Psoas muscle (tissue), 8 donors: ENCODE measurements around the gene ABLIM2. TPM values are rescaled to one million over a fixed set of nuclear protein-coding genes. Genes with fewer than 3 reads are reported as not detected.
A peak's percentile ranks its signal among the peaks of the same experiment; 100 is the strongest.

Source experiments
- ATAC-seq, 4 donors: fragments of 200-7000 bp; cut with Tn5 transposase; one replicate each; pipeline ENCODE4 v1.9.1; 2020; ENCODE audit warnings: moderate library complexity in 3 of 4, mild to moderate bottlenecking in 2 of 4
- DNase-seq, 2 donors: peaks; one replicate each; pipeline ENCODE4 v3.0.0-alpha.2; 2020
- H3K27ac ChIP-seq: fragments of 200-600 bp; one replicate; pipeline ENCODE4 v1.8.0; 2022
- H3K27me3 ChIP-seq, 3 donors: fragments of 200-600 bp in 1 of 3; one replicate each; pipeline versions ENCODE4 v1.6.1 to v1.8.0; 2013 to 2022; ENCODE audit warnings: low read length in 2 of 3, mild to moderate bottlenecking in 2 of 3, moderate library complexity in 1 of 3; ENCODE audit not compliant: insufficient read depth in 3 of 3
- H3K36me3 ChIP-seq, 2 donors: fragments of 200-600 bp in 1 of 2; one replicate each; pipeline versions ENCODE4 v1.6.1 to v1.8.0; 2013 to 2022; ENCODE audit warnings: low read depth in 1 of 2, mild to moderate bottlenecking in 1 of 2, moderate library complexity in 1 of 2; ENCODE audit not compliant: insufficient read depth in 1 of 2
- H3K4me1 ChIP-seq: fragments of 200-600 bp; one replicate; pipeline ENCODE4 v1.8.0; 2022
- H3K4me3 ChIP-seq: fragments of 200-600 bp; one replicate; pipeline ENCODE4 v1.8.0; 2022; ENCODE audit warnings: mild to moderate bottlenecking
- H3K9me3 ChIP-seq: fragments of 200-600 bp; one replicate; pipeline ENCODE4 v1.8.0; 2022
- WGBS, 3 donors: extraction: QIAGEN DNeasy Blood & Tissue Kit; methylation state at CpG; one replicate each; pipeline versions ENCODE4 v1.1.6 to v1.1.7; 2013; 5-methylcytosine and 5-hydroxymethylcytosine counted together
- intact Hi-C, 2 donors: fragments of 100-400 bp; cut with DNase I; formaldehyde crosslinking; loops; one replicate each; pipeline versions ENCODE4 v1.11.0 to v1.14.2; 2022
- polyA plus RNA-seq, 3 donors: library from polyadenylated mRNA; stranded (reverse); fragments of 200-250 nt; gene quantifications; one replicate each; pipeline ENCODE4 v1.2.3, GENCODE V29; 2013
- total RNA-seq, 4 donors: library from RNA; stranded (reverse); fragmentation: NEBNext Ultra II Directional in 2 of 4; extraction: Animal tissue kit (Norgen Biotek cat#: 25700) in 2 of 4; gene quantifications; one replicate each; pipeline versions ENCODE4 v1.2.1 to v1.2.4, GENCODE V29; 2021 to 2023
- TF ChIP-seq, protein P1 (sequence below): fragments of 200-600 bp; IDR thresholded peaks from one replicate; pipeline ENCODE4 v1.8.0; 2022; ENCODE audit warnings: antibody characterized with exemption
- donor health status: healthy with polysubstance abuse.
- donor health status: DM: no; HTN: no; CAD: no; lungs with moderate emphysema.
- donor health status: Bipolar disorder and iron deficiency.
- donor health status: healthy.
- donor health status: DM: yes; HTN: yes; CAD: no.
- donor health status: DM: no; HTN: no; CAD: no.
- donor health status: DM: no; HTN: no; CAD: no.
- donor health status: DM: yes; HTN: yes; CAD: no.

The ABLIM2 gene
- total and polyA plus RNA-seq, 7 donors = 82.2 to 956 (median 292) TPM

DNA sequence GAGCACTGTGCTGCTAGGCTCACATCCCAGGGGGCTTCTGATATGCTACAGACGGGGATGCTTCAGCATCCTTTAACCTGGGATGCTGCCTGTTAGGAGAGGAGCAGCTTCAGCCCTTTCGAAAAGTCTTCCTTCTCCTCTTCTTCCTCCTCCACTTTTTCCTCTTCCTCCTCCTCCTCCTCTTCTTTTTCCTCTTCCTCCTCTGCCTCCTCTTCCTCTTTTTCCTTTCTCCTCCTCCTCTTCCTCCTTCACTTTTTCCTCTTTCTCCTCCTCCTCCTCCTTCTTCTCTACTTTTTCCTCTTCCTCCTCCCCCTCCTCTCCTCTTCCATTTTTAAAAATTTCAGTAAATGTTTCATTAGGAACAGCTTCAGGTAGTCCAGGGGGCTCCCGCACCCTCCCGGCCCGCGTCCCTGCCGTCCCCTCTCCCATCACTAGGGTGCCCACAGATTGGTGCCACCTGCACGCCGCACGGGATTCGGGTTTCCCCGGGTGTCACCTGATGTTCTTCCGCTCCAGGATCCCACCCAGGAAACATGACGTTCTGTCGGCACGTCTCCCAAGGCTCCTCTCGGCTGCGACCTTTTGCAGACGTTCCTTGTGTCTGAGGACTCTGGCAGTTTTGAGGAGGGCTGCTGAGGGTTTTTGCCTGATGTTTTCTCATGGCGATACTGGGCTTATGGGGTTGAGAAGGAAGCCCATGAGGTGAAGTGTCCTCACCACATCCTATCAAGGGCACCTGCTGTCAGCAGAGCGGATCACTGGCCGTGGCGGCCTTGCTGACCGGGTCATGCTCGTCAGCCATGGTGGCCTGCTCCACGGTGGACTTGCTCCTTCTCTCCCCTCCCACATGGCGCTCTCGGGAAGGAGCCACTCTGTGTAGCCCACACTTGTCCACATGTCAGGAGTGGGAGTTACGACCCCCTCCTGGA, 135.6 kb downstream of the ABLIM2 start:
- H3K4me1 ChIP-seq = no peaks in the 10 kb centered on the region
- peaks cover 4 to 97% of the 10 kb centered on the region in 2 donors for H3K36me3 ChIP-seq
- intact Hi-C loops = no loop called here
- TF ChIP-seq, protein P1, sequence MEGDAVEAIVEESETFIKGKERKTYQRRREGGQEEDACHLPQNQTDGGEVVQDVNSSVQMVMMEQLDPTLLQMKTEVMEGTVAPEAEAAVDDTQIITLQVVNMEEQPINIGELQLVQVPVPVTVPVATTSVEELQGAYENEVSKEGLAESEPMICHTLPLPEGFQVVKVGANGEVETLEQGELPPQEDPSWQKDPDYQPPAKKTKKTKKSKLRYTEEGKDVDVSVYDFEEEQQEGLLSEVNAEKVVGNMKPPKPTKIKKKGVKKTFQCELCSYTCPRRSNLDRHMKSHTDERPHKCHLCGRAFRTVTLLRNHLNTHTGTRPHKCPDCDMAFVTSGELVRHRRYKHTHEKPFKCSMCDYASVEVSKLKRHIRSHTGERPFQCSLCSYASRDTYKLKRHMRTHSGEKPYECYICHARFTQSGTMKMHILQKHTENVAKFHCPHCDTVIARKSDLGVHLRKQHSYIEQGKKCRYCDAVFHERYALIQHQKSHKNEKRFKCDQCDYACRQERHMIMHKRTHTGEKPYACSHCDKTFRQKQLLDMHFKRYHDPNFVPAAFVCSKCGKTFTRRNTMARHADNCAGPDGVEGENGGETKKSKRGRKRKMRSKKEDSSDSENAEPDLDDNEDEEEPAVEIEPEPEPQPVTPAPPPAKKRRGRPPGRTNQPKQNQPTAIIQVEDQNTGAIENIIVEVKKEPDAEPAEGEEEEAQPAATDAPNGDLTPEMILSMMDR = no peak
- peak overlapping the region; percentile 9 for H3K27ac ChIP-seq
- H3K27me3 ChIP-seq = no peaks in the 10 kb centered on the region
- H3K9me3 ChIP-seq = no peaks in the 10 kb centered on the region
- H3K4me3 ChIP-seq = no peak overlapping the region
- WGBS, 3 donors = 84 to 91% (median 89%) methylated on average over 29 of the region's 29 CpGs
- no peak for DNase-seq
- ATAC-seq = no peak

DNA sequence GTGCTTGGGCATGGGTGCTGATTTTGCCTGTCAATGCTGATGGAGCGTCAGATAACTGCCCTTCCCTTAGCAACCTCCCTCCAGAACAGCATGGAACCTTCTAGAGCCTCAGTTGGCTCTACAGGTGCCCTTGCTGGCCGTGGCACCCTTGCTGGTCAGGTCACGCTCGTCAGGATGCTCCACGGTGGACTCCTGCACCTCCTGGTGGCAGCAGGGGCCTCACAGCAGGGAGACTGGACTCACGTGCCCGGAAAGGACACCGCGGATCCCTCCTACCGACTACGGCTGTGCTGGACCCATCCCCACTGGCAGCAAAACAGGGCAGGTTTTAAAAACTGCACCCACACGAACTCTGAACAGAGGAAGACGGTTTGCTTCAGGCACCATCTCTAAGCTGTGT, 136.8 kb downstream of the ABLIM2 start:
- no peak overlapping the region for H3K4me3 ChIP-seq
- DNase-seq (peak in 1 of 2 donors; percentile 54), ATAC-seq (peak in 2 of 4 donors; percentile 0 to 2)
- WGBS, 3 donors = 71 to 76% (median 73%) methylated on average over 13 of the region's 13 CpGs
- TF ChIP-seq, protein P1 = no peak
- H3K36me3 ChIP-seq = peaks cover 4 to 97% of the 10 kb centered on the region in 2 donors
- no peaks in the 10 kb centered on the region for H3K9me3 ChIP-seq
- H3K27ac ChIP-seq = no peak overlapping the region
- H3K4me1 ChIP-seq = no peaks in the 10 kb centered on the region
- intact Hi-C loops = no loop called here
- no peaks in the 10 kb centered on the region for H3K27me3 ChIP-seq

DNA sequence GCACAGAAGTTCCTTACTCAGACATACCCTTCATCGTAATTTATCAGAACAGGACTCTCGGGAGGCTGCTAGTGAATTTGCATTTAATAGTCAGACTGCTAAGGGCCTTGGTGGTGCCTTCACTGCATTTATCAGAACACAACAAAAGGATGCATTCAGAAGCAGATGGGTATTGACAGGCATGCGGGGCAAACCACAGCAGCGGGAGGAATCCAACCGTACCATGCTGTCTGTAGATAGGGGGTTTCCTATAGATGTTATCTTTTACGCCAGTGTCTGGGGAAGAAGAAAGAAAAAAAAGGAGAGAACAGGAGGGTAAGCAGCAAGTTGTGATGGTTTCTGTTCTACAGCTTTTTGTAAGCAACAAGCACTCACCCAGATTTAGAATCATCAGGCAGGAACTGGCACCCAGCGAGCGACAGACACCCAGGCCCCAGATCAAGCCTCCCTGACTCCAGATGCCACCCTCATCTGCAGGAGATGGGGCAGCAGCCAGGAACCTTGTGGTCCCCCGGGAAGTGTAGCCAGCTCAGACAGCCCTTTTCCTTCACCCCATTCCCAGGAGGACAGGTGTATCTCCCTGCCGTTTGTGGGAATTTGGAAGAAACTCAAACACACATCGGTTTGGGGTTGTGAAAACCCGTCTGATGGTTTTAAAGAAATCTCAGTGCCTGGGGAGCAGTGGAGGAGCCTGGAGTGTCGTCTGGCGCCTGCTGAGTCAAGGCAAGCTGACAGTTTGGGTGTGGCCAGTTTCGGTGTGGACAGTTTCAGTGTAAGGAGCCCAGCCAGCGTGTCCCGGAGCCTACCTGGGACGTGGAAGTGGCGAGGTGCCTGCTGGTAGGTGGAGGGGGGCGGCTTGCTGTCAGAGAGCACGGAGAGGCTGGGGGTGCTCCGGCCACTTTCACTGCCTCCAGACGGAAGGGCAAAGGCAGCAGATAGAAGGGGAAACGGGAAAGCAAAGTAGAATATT, 138.9 kb downstream of the ABLIM2 start:
- WGBS, 3 donors = 77 to 85% (median 79%) methylated on average over 22 to 24 of the region's 24 CpGs
- peak in 1 of 2 donors; percentile 50 for DNase-seq
- no peaks in the 10 kb centered on the region for H3K27me3 ChIP-seq

DNA sequence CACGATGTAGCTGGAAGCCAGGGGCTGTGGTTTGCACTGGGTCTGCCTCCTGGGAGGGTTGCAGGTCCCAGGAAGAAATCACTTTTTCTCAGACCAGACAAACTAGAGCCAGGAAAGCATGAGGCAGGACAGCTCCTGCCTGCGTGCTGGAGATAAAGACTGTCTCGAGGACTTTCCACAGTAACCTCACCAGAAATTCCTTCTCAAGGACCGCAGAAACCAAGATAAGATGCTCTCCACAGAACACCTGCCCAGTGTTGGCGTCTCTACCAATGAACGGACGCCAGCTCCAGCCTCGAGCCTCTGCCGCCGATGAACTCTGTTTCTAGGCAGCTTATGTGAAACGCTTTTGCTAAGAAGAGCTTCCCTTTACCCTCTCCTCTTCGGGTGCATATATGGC, 142.1 kb downstream of the ABLIM2 start:
- DNase-seq (no peak), ATAC-seq (no peak)
- H3K27ac ChIP-seq = no peak overlapping the region
- H3K27me3 ChIP-seq = no peaks in the 10 kb centered on the region
- TF ChIP-seq, protein P1 = no peak
- H3K9me3 ChIP-seq = no peaks in the 10 kb centered on the region
- WGBS, 3 donors = 74 to 87% (median 78%) methylated on average over 12 of the region's 12 CpGs
- no peaks in the 10 kb centered on the region for H3K4me1 ChIP-seq
- no peak overlapping the region for H3K4me3 ChIP-seq
- H3K36me3 ChIP-seq = peaks cover 2 to 81% of the 10 kb centered on the region in 2 donors
- intact Hi-C loops = no loop called here

More for the DNA sequence above, 138.9 kb downstream of the ABLIM2 start:
- Histone ChIP-seq H3K9me3 (no peaks in the 10 kb centered on the region), H3K4me1 (no peaks in the 10 kb centered on the region), H3K27ac (no peak overlapping the region), H3K4me3 (no peak overlapping the region), H3K36me3 (peaks cover 2 to 96% of the 10 kb centered on the region in 2 donors)
- TF ChIP-seq, protein P1 = no peak
- intact Hi-C loops = no loop called here
- ATAC-seq = no peak
